Measurements from ENCODE around the gene TIMD4.
"Not testable (repeated sequence)": the region's sequence is repeated elsewhere in the genome, so short reads cannot be mapped to it uniquely, and the experiment has no call there.

The TIMD4 gene

DNA sequence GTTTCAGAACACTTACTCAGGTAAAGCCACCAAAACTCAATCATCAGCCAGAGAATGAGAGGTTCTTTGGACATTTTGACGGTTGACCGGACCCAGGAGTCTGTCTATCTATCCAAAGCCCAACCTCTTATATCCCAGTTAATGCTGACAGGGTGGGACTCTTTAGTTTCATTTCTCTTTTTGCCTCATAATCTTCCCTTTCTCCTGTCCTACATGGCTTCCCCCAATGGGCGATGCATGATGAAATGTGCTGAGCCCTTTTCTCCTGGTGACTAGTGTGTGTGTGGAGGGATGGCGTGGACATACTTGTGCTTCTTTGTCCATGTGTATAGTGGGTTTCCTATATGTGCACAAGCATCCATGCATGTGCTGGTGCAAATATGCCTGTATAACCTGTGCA is at the start of gene TIMD4:
TSS of gene TIMD4 (minus strand) at position 102 of the 400 bp plus-strand sequence. CDS start at position 74, 28 bp downstream.
- no peak for DNase-seq

DNA sequence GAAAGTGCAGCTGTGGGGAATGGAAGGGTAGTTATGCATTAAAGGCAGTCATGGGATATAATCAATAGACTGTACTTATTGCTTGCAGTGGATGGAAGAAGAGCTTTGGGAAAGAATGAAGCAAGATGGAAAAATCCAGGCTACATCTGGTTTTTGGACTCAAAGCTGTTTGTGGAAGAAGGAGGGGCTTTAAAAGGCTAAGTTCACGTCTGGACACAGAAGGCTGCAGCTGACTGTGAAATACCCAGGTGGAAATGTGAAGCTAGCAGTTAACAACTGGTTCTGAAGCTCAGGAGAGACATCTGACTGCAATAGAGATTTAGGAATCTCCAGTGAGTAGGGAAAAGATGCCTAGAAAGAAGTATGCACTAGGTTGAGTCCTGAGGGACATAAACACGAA is 43.2 kb upstream of the TIMD4 start:
- no peak for DNase-seq

DNA sequence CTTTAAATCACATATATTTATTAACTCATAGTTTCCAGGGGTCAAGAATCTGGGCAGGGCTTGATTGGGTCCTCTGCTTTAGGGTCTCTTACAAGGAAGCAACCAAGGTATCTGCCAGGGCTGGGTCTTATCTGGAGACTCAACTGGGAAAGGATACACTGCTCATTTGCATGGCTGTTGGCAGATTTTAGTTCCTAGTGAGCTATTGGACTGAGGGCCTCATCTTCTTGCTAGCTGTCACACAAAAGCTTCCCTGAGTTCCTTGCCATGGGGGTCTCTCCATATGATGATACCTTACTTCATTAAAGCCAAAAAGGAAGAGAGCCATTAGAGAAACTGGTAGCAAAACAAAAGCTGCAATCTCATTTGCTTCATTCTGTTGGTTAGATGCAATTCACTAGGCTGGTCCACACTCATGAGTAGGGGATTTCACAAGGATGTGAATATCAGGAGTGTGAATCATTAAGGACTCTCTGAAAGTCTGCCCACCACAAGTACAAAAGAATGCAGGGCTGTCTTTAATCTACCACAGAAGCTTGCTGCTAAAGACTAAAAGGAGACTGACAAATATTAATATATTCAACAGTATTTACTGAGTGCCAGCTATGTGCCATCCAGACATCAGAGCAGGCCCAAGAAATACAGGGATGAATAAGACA is 42.0 kb upstream of the TIMD4 start:
- DNase-seq: no peak

DNA sequence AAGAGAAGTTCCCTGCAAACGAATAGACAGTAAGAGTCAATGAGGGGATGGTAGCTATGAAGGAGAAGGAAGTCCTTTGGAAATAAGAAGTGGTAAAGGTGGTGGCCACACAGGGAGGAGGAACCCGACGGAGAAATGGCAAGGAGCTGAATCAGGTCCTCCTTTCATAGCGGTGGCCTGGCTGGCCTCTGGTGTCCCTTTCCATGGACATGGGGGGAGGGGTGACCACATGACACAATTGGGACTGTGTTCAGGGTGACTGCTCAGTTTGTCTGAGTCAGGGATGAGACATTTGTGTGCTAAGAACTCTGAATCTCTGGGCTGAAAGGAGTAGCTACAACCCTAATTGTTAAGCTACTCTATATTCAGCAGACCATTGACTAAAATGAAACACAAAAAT is 28.7 kb upstream of the TIMD4 start:
- no peak for DNase-seq

DNA sequence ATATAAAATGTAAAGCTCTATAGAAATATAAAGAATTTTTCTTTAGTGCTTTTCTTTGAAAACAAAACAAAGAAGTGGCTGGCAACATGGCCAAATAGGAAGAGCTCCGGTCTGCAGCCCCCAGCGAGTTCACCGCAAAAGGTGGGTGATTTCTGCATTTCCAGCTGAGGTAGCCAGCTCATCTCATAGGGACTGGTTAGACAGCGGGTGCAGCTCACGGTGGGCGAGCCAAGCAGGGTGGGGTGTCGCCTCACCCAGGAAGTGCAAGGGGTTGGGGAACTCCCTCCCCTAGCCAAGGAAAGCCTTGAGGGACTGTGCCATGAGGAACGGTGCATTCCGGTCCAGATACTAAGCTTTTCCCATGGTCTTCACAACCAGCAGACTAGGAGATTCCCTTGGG is 21.0 kb upstream of the TIMD4 start:
- no peak for DNase-seq

DNA sequence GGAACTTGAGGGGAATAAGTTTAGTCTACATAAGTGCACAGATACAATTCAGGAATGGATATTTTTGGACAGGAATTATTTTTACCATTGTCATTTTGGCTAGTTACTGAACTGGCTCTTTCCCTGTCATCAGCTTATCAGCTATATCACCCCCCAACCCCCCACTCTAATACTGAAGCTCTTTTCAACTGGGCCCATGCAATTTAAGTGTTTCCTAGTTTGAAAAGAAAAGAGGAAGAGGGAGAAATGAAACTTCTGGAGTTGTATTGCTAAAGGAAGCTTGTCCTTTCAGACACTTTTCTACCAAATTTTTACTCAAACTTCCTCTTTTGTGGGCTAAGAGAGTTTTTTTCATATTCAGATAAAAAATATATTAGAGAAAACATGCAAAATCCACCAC is 18.5 kb upstream of the TIMD4 start:
- no peak for DNase-seq

DNA sequence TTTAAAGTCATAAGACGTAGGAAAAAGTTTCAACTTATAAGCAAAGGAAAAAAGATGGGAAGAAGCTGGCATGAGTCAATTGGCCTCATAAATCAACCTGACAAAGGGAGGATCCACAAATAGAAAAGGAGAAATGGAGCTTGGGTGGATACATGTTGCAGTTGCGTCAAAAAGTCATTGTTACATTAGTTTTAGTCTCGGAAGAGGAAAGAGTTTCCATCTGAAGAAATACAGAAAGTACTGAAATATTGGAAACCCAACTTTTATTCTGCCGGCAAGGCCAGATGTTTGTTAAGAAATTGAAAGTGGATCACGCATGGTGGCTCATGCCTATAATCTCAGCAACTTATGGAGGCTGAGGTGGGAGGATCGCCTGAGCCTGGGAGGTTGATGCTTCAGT is 11.3 kb upstream of the TIMD4 start:
- no peak for DNase-seq

DNA sequence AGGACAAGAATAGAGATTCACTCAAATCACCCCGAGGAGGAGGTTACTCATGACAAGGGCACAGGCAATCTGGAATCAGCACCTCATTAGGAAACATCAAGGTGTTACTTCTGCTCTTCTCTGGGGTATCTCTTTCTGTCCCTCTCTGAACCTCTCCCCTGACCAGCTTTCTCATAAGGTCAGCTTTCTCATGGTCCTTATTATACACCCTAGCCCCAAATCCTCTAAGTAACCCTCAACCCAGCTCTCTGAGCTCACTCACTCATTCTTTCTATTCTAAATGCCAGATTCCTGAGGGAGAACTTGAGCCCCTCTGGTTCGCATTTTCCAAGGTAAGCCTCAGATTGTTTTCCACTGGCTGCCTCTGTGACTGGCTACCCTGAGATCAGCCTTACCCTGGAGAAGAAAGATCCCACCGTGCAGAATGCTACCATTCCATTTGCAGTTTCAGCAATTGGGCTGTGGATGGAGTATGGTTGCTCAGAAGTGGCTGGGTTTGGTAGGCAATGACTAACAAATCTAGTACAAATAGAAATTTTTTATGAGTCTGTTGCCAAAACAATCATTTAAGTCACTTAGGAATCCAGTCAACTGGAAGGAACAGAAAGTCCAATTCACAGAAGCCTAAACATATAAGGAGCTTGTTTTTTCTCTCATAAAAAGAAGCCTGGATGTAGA is 9.0 kb upstream of the TIMD4 start:
- no peak for DNase-seq

DNA sequence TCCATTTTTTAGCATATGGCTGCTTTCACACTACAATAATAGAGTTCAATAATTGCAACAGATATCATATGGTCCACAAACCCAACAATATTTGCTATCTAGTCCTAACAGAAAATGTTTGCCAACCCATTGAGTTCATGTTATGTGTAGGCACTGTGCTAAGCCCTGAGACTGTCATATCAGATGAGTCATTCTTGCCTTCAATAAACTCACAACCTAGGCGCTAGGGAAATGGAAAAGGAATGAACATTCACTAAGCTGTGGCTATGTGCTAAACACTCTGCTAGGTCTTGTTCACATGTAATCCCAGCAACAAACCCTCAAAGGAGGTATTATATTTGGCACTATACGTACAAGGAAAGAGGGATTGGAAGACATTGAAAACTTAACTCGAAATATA is 8.4 kb upstream of the TIMD4 start:
- DNase-seq: no peak

DNA sequence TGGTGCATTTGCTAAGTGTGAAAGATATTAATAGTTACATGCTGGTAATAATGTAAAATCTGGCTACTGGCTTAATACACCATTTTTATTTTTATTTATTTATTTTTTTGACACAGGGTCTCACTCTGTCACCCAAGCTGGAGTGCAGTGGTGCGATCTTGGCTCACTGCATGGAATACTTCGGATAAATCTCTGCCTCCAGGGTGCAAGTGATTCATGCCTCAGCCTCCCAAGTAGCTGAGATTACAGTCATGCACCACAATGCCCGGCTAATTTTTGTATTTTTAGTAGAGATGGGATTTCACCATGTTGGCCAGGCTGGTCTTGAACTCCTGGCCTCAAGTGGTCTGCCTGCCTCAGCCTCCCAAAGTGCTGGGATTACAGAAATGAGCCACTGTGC is 4.4 kb upstream of the TIMD4 start:
- not testable (repeated sequence) for DNase-seq

DNA sequence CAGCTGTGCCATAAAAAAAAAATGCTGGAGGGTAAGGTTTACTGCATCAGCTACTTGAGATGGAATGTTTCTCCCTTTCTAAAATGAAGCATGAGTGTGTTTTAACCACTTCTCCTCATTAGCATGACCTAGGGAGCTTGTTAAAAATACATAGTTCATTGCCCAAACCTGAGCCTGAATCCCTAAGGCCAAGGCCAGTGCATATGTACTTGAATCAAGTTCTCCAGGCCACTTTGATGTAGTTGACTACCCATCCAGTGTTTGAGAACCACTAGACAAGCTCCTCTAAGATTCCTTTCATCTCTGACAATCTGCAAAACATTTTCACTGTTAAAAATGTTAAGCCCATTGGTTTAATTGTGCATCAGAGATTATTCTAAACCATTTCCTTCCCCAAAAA is 6.7 kb downstream of the TIMD4 start:
- DNase-seq: no peak

DNA sequence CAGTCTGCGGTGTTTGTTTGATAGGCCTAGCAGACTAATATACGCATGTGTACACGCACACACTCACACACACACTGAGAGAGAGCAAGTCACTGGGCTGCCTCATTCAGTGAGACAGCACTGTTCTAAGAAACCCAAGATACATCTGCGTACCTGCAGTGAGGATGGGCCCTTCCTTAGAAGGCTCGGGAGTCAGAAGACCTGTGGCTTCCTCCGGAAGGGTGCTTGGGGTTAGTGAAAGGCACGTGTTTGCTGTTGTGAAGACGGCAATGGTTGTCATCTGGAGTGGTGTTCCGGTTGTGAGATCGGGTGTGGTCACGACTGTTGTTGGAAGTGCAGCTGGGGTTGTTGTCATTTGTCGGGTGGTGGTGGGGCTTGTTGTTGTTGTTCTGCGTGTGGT is 11.7 kb downstream of the TIMD4 start:
- DNase-seq: no peak

DNA sequence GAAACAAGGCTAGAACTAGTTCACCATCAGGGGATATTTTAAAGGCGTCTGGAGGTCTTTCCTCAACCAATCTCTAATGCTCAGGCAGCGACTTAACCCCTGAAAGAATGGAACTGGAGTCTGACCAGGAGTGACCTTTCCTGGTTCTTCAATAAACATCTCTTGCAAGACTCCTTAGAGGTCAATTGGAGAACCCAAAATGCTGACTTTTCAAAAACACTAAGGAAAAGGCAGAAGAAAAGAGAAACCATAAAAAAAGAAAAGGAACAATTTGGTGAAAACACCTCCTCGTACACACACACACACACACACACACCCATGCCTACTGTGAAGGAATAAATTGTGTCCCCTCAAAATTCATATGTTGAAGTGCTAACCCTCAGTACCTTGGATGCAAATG is 12.3 kb downstream of the TIMD4 start:
- no peak for DNase-seq

DNA sequence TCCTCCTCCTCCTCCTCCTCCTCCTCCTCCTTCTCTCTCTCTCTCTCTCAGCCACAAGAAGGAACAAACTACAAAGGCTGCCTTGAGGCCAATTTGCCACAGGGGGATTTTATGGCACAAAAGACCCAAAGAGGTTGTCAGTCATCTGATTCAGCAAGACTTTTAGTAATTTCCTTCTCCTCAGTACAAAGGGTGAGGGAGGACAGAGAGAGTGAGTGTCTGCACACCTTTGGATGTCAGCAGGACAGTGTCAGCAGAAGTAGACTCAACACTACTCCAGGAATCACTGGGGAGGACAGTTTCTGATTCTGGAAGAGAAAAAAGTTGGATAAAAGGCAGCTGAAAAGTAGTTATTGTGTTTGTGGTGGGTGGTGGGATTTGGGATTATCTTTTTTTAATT is 13.6 kb downstream of the TIMD4 start:
- peak; percentile 54 for DNase-seq

DNA sequence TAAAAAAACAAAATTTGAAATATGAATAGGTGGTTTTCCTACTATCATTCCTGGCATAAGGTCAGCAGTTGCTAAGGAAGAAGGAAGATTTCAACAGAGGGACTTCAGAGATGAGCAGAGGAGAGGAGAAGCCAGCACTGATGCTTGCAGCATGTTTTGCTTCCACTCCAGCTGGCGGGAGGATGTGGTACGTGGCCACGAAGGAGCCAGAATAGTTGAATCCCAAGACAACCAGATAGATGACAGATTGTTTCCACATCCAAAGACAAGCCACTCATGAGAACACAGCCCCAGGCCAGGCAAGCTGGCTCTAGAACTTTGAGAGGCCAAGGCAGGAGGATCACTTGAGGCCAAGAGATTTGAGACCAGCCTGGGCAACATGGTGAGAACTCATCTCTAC is 15.1 kb downstream of the TIMD4 start:
- no peak for DNase-seq

DNA sequence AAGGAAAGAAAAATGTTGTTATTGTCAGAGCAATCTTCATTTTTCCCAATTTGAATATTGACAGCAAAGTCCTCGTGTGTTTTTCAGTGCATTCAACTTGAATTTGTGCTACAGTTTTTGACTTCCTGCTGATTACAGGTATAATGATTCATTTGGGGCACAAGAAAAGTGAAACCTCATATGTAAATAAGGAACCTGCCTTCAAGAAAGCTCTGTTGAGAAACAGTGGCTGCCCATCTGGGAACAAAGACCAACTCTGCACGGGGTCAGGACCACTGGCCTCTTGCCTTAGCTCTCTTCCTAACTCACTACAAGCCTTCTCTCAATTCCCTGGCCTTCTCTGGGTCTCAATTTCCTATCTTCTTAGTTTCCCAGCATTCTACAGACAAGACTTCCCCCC is 21.0 kb downstream of the TIMD4 start:
- DNase-seq: no peak

DNA sequence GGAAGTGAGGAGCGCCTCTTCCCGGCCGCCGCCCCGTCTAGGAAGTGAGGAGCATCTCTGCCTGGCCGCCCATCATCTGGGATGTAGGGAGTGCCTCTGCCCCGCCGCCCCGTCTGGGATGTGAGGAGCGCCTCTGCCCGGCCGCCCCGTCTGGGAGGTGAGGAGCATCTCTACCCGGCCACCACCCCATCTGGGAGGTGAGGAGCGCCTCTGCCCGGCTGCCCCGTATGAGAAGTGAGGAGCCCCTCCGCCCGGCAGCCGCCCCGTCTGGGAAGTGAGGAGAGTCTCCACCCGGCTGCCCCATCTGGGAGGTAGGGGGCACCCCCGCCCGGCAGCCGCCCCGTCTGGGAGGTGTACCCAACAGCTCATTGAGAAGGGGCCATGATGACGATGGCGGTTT is 22.6 kb downstream of the TIMD4 start:
- not testable (repeated sequence) for DNase-seq

DNA sequence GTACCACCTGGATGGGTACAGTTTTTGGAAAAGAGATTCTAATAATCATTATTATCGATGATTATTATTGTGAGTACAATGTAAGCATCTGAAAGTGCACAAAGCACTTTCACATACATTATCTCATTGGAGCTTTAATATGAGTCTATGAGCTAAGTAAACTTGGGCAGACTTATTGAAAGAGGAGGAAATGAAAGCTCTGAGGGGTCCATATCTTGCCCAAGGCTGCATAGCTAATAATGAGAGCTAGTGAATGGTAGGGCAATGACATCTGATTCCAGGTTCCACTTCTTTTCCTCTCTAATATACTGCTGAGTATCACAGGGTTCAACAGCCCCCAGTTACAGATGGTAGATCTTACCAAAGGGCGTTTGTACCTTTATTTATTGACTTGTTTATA is 26.1 kb downstream of the TIMD4 start:
- no peak for DNase-seq

DNA sequence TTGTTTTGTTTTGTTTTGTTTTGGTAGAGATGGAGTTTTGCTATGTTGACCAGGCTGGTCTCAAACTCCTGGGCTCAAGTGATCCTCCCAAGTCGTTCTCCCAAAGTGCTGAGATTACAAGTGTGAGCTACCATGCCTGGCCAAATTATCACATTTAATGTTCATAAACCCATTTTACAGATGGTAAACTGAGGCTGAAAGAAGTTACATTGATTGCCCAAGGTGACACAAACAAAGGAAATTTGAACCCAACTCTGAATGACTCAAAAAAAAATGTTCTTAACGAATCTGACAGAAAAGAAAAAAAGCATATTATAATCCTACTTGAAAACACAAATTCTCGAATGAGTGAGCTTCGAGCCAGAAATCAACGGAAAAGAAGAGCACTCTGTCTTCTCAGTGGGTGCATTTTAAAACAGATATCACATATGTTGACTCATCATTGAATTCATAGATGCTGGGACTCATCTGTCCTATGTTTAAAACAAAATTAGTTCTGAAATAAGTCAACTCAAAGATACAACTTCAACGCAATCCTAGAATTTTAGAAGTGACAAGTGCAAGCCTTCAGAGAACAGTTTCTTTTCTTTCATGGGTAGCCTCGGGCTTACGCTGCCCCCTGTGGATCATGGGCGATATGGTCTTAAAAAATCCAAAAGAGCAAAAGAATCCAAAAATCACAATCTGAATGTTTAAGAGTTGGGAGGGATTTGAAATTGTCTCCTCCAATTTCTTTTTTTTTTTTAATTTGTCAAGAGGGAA is 28.4 kb downstream of the TIMD4 start:
- peak; percentile 42 for DNase-seq

DNA sequence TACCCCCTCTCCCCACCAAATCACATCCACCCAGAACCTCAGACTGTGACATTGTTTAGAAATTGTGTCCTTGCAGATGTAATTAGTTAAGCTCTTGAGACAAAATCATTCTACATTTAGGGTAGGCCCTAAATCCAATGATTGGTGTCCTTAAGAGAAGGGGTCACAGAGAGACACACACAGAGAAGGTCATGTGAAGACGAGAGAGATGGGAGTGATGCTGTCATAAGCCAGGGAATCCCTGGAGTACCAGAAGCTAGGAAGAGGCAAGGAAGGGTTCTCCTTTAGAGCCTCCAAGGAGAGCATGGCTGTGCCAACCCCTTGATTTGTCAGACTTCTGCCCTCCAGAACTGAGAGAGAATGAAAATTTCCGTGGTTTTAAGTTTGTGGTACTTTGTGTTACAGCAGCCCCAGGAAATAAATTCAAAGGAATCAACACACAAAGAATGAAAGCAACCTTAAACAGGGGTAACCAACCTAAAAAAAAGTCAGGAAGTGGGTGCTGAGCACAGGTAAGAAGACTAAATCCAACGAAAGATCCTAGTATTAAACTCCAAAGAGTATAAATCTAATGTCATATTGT is 33.6 kb downstream of the TIMD4 start:
- no peak for DNase-seq

DNA sequence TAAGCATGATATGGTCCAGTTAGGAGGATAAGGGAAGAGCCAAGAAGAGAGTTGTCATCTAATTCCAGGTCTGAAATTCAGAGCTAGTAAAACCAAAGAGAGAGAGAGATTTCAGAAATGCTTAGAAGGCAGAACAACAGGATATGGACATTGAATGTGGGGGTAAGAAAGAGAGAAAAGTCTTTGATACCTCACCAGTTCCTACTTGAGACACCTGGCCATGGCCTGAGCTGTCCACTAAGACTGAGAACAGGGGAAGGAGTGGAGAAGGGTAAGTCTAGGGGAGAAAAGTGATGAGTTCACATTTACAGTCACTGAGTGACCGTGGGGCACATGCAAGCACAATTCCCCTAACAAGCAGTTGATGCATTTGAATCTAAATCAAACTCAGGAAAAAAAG is 35.5 kb downstream of the TIMD4 start:
- no peak for DNase-seq

DNA sequence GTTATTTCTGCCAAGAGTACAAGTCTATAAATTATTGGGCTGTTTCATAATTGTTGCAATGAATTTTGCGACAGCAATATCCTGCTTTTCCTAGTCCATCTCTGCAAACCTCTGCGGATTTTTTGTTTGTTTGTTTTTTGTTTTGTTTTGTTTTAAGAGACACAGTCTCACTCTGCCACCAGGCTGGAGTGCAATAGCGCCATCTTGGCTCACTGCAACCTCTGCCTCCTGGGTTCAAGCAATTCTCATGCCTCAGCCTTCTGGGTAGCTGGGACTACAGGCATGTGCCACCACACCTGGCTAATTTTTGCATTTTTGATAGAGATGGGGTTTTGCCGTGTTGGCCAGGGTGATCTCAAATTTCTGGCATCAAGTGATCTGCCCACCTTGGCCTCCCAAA is 37.3 kb downstream of the TIMD4 start:
- DNase-seq: not testable (repeated sequence)

DNA sequence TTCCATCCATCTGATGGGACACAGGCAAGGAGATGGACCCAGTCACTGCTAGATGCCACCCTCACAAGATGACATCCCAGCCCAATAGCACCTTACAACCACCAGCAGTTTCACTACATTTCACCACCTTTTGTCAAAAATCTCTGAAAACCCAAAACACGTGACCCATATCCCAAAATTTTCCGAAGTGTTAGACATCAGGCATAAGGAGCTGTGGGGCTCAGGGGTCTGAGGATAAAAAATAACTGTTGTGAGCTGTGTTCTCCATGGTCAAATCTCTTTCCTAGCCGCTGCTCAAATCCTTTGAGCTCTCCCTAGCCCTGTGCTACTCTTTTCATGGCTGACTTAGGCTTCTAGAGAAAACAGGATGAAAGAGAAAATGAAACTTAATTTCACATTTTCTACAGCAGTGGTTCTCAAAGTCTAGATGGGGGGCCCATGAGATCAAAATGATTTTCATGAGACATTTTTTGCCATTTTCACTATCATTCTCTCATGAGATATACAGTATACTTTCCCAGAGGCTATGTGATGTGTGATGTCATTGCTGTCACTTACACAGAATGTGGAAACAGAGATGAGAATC is 40.7 kb downstream of the TIMD4 start:
- no peak for DNase-seq
